ENCODE measurements around the gene TMEM86B. TPM values are rescaled to one million over a fixed set of nuclear protein-coding genes. Genes with fewer than 3 reads are reported as not detected.
A peak's percentile ranks its signal among the peaks of the same experiment; 100 is the strongest.
"Not testable (repeated sequence)": the region's sequence is repeated elsewhere in the genome, so short reads cannot be mapped to it uniquely, and the experiment has no call there.

TMEM86B gene
- total RNA-seq, 3 donors from 2014 or later = 5.8 to 6.9 (median 6.2) TPM

DNA sequence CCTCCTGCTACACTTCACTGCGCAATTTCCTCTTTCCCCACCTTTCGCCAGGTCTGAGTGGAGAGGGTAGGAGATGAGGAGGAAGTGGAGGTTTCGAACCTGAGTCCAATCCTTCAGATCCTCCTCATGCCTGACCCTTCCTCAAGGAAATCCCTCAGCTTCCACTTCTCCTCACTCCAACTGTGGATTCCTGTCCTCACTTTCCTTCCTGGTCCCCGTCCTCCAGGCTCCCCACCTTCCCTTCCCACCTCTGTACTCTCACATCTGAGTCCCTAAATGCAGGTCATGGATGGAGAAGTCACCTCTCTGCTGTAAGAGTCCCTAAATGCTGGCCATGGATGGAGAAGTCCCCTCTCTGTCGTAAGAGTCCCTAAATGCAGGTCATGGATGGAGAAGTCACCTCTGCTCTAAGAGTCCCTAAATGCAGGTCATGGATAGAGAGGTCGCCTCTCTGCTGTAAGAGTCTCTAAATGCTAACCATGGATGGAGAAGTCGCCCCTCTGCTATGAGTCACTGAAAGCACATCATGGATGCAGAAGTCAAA lies 3.1 kb downstream of the TMEM86B start:
- no peak for DNase-seq
- no peaks in the 10 kb centered on the region for H3K27me3 Mint-ChIP-seq (ENCODE audit: low read depth)
- peaks cover 9% of the 10 kb centered on the region for H3K9me3 Mint-ChIP-seq
- H3K4me3 Mint-ChIP-seq = no peak overlapping the region
- no peak for ATAC-seq
- H3K4me1 Mint-ChIP-seq (ENCODE audit: low read depth) = peaks cover 2% of the 10 kb centered on the region
- H3K36me3 Mint-ChIP-seq (ENCODE audit: insufficient read depth) = peaks cover 15% of the 10 kb centered on the region

DNA sequence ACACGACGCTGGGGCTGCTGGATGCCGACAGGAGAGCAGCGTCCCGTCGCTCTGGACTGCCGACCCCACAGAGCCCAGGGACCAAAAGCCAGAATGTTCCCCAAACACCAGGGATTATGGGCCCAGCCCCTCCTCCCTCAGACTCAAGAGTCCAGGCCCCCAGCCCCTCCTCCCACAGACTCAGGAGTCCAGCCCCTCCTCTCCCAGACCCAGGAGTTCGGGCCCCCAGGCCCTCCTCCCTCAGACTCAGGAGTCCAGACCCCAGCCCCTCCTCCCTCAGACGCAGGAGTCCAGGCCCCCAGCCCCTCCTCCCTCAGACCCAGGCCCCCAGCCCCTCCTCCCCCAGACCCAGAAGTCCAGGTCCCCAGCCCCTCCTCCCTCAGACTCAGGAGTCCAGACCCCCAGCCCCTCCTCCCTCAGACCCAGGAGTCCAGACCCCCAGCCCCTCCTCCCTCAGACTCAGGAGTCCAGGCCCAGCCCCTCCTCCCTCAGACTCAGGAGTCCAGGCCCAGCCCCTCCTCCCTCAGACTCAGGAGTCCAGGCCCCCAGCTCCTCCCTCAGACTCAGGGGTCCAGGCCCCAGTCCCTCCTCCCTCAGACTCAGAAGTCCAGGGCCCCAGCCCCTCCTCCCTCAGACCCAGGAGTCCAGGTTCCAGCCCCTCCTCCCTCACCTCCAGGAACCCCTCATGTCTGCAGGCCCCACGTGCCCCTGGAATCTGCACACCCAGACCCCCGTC lies 3.7 kb downstream of the TMEM86B start:
- H3K4me1 Mint-ChIP-seq (ENCODE audit: low read depth); ATAC-seq; DNase-seq; H3K4me3 Mint-ChIP-seq; H3K27me3 Mint-ChIP-seq (ENCODE audit: low read depth): not testable (repeated sequence)
- Mint-ChIP-seq H3K9me3 (peaks cover 12% of the 10 kb centered on the region), H3K36me3 (ENCODE audit: insufficient read depth) (peaks cover 18% of the 10 kb centered on the region)

DNA sequence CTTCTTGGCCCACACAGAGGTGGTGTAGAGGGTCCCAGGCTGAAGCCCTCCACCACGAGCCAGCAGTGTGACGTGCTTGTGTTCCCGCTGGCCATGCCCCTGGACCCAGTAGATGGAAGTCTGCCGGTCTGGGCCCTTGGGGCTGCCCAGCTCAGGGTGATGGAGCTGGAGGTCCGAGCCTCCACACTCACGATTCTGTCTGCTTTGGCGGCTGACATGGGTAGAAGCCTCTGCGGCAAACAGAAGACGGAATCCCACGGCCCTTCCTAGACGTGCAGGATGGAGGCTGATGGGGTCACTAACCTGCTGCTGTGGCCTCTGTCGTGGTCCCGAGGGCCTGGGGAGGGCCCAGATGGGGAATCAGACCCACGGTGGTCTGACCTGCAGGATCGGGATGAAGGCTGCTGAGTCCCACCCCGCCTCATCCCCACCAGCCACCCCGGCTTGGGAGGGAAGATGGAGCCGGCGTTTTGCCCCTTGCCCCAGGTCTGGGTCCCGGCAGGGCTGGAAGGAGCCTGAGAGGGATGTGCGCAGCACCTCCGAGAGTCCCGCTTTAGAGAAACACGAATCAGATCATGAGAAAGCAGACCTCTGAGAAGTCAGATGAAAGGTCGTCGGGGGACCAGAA lies 4.4 kb downstream of the TMEM86B start:
- ATAC-seq (no peak), DNase-seq (no peak)
- H3K36me3 Mint-ChIP-seq (ENCODE audit: insufficient read depth) = peaks cover 18% of the 10 kb centered on the region
- H3K4me1 Mint-ChIP-seq (ENCODE audit: low read depth) = peaks cover 2% of the 10 kb centered on the region
- H3K27me3 Mint-ChIP-seq (ENCODE audit: low read depth) = no peaks in the 10 kb centered on the region
- H3K9me3 Mint-ChIP-seq = peaks cover 12% of the 10 kb centered on the region
- H3K4me3 Mint-ChIP-seq = no peak overlapping the region

DNA sequence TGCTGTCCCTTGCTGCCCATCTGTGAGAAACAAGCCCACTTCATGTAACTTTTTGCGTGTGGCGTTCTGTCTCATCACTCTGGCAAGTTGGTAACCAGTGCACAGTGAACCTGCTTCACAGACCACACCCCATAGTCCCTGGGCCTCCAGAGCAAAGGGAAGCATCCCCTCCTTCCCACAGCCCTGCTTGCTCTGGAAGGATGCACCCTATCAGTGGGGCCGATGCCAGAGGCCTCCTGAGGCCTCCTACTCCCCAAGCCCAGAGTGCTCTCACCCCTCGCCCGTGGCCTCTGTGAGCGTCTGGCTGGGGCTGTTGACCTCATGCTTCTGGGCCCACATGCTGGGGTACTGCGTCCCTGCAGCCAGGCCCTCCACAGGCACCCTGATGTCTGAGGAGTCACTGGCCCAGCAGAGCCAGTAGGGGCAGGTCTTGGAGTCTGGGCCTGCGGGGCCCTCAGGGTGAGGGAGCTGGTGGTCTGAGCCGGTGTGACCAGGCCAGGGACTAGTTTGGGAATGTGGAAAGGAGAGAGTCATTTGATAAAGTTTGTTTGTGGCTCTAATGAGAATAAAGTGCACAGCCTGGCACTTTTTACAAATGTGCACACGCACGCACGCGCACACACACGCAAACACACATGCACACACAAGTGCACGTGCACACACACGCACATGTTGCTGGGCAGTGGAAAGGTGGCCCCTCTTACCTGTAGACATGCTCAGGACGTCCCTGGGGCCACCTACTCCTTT lies 5.1 kb downstream of the TMEM86B start:
- Mint-ChIP-seq H3K36me3 (ENCODE audit: insufficient read depth) (peaks cover 18% of the 10 kb centered on the region), H3K4me3 (no peak overlapping the region), H3K9me3 (peaks cover 12% of the 10 kb centered on the region), H3K4me1 (ENCODE audit: low read depth) (peaks cover 2% of the 10 kb centered on the region), H3K27me3 (ENCODE audit: low read depth) (no peaks in the 10 kb centered on the region)
- DNase-seq = no peak
- no peak for ATAC-seq

DNA sequence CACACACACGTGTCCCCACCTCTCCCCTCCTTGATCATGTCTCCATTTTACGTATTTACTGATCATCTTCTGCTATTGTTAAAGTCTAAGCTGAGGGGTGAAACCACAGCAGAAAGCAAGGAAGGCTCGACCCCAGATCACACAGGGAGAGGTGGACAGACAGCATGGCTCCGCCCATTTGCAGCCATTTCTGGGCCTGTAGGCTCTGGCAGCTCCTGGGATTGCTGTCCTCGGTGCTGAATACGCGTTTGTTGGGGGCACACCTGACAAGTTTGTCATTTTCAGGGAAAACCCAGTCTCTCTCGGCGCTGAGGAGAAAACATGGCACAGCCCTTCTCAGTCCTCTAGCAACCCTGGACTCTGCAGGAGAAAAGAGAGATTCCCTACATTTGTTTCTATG lies 8.0 kb downstream of the TMEM86B start:
- peaks cover 12% of the 10 kb centered on the region for H3K4me1 Mint-ChIP-seq (ENCODE audit: low read depth)
- peaks cover 16% of the 10 kb centered on the region for H3K9me3 Mint-ChIP-seq
- H3K36me3 Mint-ChIP-seq (ENCODE audit: insufficient read depth) = peaks cover 10% of the 10 kb centered on the region
- peaks cover 3% of the 10 kb centered on the region for H3K27me3 Mint-ChIP-seq (ENCODE audit: low read depth)
- no peak overlapping the region for H3K4me3 Mint-ChIP-seq
- no peak for ATAC-seq
- no peak for DNase-seq

DNA sequence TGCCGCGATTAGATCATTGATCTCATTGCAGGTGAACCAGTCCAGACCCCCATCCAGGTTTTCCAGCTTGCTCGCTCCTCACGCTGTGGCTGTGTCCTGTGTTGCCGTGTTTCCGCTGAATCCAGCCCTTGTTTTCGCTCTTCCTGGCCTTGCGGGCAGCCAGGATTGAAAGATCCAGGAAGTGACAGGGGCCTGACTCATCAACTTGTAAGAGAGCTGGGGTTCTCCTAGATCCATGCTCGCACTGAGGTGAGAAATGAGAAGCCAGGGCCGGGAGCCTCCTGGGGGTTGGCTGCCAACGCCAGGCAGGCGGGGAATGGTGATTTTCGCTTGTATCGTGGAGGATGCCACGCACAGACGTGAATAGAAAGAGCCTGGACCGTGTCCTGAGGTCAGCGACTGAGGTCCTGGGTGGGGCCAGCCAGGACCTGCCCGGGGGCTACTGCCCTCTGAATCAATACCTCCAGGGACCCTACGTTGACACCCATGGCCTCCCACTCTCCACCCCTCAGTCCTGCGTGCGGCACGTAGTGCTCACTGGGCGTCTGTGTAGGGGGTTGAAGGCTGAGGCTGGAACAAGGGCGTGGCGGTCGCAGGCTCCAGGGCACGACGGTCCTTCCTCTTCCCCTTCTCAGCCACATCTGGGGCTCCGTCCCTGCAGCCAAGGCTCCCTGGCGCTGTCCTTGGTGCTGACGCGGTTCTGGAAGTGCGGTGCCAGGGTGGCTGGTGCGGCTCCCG lies 11.9 kb downstream of the TMEM86B start:
- Mint-ChIP-seq H3K4me3 (peak overlapping the region; percentile 36), H3K27me3 (ENCODE audit: low read depth) (peaks cover 19% of the 10 kb centered on the region), H3K4me1 (ENCODE audit: low read depth) (peaks cover 11% of the 10 kb centered on the region), H3K36me3 (ENCODE audit: insufficient read depth) (peaks cover 8% of the 10 kb centered on the region), H3K9me3 (peaks cover 22% of the 10 kb centered on the region)
- DNase-seq (peak; percentile 35), ATAC-seq (peak; percentile 86 to 89)

DNA sequence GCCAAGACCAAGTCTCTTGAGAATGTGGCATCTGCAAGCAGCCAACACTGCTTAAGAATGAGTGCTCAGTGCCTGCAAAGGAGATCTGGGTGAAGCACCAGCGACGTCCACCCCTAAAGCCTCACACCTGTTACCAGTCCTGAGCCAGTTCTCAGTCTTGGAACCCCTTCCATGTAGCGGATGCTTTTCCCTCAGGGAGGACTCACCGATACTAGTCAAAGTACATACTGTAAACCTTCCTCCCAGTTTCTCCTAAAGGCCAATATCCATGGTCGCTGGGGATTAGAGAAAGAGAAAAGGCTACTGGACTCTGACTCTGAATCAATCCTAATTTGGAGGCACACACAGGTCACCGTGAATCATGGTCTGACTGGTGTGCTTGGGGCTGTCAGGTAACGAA lies 15.0 kb downstream of the TMEM86B start:
- peaks cover 34% of the 10 kb centered on the region for H3K27me3 Mint-ChIP-seq (ENCODE audit: low read depth)
- ATAC-seq (no peak), DNase-seq (no peak)
- H3K36me3 Mint-ChIP-seq (ENCODE audit: insufficient read depth) = no peaks in the 10 kb centered on the region
- H3K9me3 Mint-ChIP-seq = peaks cover 10% of the 10 kb centered on the region
- H3K4me1 Mint-ChIP-seq (ENCODE audit: low read depth) = peaks cover 11% of the 10 kb centered on the region
- H3K4me3 Mint-ChIP-seq = no peak overlapping the region

DNA sequence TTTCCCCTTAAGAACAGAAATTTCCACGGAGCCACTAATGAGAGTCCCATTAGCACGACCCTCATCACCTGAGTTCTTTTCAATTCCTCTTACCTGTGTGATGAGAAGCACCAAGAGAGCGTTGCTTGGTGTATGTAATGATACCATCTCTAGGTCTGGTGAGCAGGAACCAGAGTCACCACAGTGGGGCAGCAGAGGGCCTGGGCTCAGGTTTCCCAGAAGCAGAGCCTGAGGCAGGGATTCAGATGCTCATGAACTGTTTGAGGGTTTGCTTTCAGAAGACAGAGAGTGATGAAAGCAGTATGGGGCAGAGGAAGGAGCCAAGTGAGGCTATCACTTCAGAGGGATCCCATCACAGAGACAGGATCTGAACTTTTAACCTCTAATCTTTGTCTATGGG lies 16.1 kb downstream of the TMEM86B start:
- Mint-ChIP-seq H3K36me3 (ENCODE audit: insufficient read depth) (no peaks in the 10 kb centered on the region), H3K27me3 (ENCODE audit: low read depth) (peaks cover 34% of the 10 kb centered on the region), H3K4me3 (no peak overlapping the region), H3K4me1 (ENCODE audit: low read depth) (peaks cover 11% of the 10 kb centered on the region), H3K9me3 (peaks cover 10% of the 10 kb centered on the region)
- ATAC-seq = peak in 1 of 2 donors; percentile 24
- no peak for DNase-seq

DNA sequence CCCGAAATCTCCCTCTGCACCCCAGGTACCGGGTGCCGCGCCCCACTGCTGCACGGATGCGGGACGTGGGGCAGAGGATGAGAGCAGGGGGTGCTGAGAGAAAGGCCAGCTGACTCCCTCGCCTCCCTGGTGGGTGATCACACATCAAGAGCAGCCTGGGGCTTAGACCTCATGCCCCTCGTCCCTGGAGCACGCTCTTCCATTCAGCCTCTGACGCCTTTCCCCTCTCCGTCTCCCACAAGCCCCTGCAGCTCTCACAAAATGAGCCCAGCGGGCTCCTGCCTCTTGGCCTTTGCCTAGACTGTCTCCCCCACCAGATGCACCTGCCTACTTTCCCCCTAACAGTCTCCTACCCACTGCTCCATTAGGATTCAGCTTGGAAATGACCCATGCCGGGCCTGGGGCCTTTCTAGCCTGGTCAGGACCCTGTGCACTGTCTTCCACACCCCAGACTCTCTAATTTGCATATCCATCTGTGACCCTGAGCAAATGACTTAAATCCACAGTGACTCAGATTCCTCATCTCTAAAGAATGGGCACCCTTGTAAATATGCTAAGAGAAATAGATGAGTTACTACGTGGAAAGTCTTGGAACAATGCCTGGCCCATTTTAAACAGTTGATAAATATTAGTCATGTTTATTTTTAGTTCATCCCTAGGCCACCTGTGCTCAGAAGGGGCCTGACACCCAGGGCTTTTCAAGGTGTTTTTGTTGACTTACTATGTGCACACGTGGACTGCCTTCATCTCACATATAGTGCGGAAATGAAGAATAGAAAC lies 18.7 kb downstream of the TMEM86B start:
- DNase-seq = no peak
- Mint-ChIP-seq H3K4me1 (ENCODE audit: low read depth) (peaks cover 2% of the 10 kb centered on the region), H3K27me3 (ENCODE audit: low read depth) (peaks cover 45% of the 10 kb centered on the region), H3K4me3 (no peak overlapping the region), H3K9me3 (peaks cover 5% of the 10 kb centered on the region), H3K36me3 (ENCODE audit: insufficient read depth) (no peaks in the 10 kb centered on the region)
- no peak for ATAC-seq

DNA sequence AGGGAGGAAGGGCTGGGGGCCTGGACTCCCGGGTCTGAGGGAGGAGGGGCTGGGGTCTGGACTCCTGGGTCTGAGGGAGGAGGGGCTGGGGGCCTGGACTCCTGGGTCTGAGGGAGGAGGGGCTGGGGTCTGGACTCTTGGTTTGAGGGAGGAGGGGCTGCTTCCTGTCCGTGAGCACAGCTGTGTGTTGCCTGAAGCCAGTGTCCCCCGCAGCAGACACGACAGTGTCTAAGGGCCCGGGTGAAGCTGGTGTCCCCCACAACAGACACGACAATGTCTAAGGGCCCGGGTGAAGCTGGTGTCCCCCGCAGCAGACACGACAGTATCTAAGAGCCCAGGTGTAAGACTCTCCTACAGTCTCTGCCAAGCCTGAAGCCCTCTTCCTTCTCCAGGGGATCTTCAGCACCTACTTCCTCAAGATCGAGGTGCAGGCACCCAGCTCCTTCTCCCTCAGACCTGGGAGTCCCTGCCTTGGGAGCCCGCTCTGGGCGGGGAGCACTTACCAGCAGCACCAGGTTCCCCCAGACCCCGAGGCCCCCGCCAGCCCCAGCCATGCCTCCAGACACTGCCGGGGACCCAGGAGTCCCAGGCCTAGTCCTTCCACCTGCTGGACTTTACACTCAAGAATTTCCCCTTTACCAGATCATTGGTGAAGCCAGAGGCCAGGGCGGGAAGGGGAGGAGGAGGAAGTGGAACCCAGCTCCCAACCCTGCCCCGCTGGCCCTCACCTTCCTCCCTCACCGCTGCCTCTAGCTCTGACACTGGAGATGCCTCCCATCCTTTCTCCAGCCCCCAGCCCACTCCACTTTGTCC lies 19.5 kb downstream of the TMEM86B start, which contains the start of gene PTPRH:
PTPRH (minus strand) TSS at position 622 of the 813 bp plus-strand sequence; CDS start at position 554, 68 bp downstream.
- H3K4me1 Mint-ChIP-seq (ENCODE audit: low read depth) = peaks cover 2% of the 10 kb centered on the region
- H3K9me3 Mint-ChIP-seq = peaks cover 5% of the 10 kb centered on the region
- H3K4me3 Mint-ChIP-seq = no peak within 1 kb of the TSS
- no peaks in the 10 kb centered on the region for H3K36me3 Mint-ChIP-seq (ENCODE audit: insufficient read depth)
- H3K27me3 Mint-ChIP-seq (ENCODE audit: low read depth) = peaks cover 50% of the 10 kb centered on the region
- ATAC-seq (no peak), DNase-seq (no peak)

DNA sequence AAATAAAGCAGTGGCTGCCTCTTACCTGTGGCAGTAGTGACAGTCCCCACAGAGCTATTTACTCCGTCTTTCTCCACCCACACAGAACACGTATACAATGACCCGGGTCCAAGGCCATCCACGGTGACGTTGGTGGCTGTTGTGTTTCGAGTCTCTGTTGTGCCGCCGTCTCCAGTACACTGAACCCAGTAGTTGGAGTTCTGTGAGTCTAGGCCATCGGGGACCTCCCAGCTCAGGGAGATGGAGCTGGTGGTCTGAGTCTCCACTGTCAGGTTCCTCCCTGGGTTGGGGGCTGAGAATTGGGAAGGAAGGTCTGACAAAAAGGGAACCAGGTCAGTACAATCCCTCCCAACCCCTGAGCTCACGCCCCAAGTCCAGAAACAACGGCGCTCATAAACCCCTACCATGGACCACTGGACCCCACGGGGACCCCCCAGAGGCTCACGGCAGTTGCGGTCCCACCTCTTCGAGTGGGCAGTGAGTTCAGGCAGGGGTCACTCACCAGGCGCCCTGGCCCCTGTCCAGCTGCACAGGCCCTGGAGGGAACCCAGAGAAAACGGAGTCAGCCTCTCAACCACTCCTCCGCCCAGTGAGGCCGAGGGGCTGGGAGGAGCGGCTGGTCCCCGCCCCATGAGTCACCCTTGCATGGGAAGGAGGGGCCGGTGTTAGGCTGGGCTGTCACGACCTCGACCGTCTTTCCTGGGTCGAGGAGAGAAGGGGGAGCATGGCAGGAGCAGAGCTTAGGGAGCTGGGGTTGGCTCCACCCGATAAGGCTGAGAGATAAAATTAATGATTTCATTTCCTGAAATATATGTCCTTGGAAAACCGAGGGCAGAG lies 21.7 kb downstream of the TMEM86B start:
- Mint-ChIP-seq H3K4me3 (no peak overlapping the region), H3K27me3 (ENCODE audit: low read depth) (peaks cover 48% of the 10 kb centered on the region), H3K4me1 (ENCODE audit: low read depth) (peaks cover 2% of the 10 kb centered on the region), H3K9me3 (no peaks in the 10 kb centered on the region), H3K36me3 (ENCODE audit: insufficient read depth) (no peaks in the 10 kb centered on the region)
- DNase-seq (peak; percentile 20), ATAC-seq (peak; percentile 80 to 94)

DNA sequence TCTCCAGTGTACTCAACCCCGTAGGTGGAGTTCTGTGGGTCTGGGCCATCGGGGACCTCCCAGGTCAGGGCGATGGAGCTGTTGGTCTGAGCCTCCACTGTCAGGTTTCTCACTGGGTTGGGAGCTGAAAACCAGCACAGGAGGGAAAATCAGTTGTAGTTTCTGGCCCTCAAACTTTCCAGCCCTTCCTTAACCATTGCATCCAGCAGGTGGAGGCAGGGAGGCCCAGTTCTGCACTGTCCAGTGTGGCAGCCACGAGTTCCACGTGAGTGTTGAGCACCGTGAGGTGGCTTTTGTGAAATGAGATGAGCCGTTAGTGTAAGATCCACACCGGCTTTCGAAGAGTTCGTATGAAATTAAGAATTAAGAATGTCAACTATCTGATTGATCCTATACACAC lies 26.4 kb downstream of the TMEM86B start:
- peaks cover 47% of the 10 kb centered on the region for H3K27me3 Mint-ChIP-seq (ENCODE audit: low read depth)
- DNase-seq; H3K4me3 Mint-ChIP-seq; ATAC-seq; H3K9me3 Mint-ChIP-seq; H3K36me3 Mint-ChIP-seq (ENCODE audit: insufficient read depth); H3K4me1 Mint-ChIP-seq (ENCODE audit: low read depth): not testable (repeated sequence)
